ENCODE data around the gene PSMD1.

Gene PSMD1

GRCh38 chr2:231056453-231057416, at the start of gene PSMD1 (continued):
- TF ChIP-seq, protein P1, sequence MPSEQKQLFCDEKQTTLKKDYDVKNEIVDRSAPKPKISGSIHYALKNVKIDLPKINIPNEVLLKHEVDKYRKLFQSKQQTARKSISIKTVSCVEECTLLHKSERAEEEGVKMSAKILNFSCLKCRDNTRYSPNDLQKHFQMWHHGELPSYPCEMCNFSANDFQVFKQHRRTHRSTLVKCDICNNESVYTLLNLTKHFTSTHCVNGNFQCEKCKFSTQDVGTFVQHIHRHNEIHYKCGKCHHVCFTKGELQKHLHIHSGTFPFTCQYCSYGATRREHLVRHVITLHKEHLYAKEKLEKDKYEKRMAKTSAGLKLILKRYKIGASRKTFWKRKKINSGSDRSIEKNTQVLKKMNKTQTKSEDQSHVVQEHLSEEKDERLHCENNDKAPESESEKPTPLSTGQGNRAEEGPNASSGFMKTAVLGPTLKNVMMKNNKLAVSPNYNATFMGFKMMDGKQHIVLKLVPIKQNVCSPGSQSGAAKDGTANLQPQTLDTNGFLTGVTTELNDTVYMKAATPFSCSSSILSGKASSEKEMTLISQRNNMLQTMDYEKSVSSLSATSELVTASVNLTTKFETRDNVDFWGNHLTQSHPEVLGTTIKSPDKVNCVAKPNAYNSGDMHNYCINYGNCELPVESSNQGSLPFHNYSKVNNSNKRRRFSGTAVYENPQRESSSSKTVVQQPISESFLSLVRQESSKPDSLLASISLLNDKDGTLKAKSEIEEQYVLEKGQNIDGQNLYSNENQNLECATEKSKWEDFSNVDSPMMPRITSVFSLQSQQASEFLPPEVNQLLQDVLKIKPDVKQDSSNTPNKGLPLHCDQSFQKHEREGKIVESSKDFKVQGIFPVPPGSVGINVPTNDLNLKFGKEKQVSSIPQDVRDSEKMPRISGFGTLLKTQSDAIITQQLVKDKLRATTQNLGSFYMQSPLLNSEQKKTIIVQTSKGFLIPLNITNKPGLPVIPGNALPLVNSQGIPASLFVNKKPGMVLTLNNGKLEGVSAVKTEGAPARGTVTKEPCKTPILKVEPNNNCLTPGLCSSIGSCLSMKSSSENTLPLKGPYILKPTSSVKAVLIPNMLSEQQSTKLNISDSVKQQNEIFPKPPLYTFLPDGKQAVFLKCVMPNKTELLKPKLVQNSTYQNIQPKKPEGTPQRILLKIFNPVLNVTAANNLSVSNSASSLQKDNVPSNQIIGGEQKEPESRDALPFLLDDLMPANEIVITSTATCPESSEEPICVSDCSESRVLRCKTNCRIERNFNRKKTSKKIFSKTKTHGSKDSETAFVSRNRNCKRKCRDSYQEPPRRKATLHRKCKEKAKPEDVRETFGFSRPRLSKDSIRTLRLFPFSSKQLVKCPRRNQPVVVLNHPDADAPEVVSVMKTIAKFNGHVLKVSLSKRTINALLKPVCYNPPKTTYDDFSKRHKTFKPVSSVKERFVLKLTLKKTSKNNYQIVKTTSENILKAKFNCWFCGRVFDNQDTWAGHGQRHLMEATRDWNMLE (tag by site-specific recombination; conservative IDR thresholded peaks at IDR 0.05; ENCODE audit: low read depth) = peak; percentile 73
- TF ChIP-seq SP7 (tag by site-specific recombination; IDR thresholded peaks at IDR 0.05) (peak; percentile 81), ZNF24 (tag by site-specific recombination; IDR thresholded peaks at IDR 0.05) (peak; percentile 67; the same call in 1 of the 2 replicates), KLF9 (tag by site-specific recombination; IDR thresholded peaks at IDR 0.05; ENCODE audit: low read depth) (0 out of 2 replicates have a peak, but pooled peaks have one; percentile 13), SETDB1 (IDR thresholded peaks at IDR 0.05; ENCODE audit: insufficient read length, low read length) (no peak), INSM2 (tag by site-specific recombination; IDR thresholded peaks at IDR 0.05) (peak; percentile 54; the same call in 1 of the 2 replicates), ZFP37 (tag by site-specific recombination; IDR thresholded peaks at IDR 0.05) (peak; percentile 41; the same call in 1 of the 2 replicates), ZNF391 (tag by site-specific recombination; IDR thresholded peaks at IDR 0.05; ENCODE audit: borderline replicate concordance, low read depth) (0 out of 2 replicates have a peak, but pooled peaks have one; percentile 21), KLF8 (tag by site-specific recombination; IDR thresholded peaks at IDR 0.05) (peak; percentile 52; the same call in 1 of the 2 replicates), ZNF580 (tag by site-specific recombination; IDR thresholded peaks at IDR 0.05) (peak; percentile 43; the same call in 1 of the 2 replicates), ZNF2 (tag by site-specific recombination; IDR thresholded peaks at IDR 0.05) (peak; percentile 69; the same call in 1 of the 2 replicates), ZBTB10 (tag by site-specific recombination; IDR thresholded peaks at IDR 0.05) (no peak), ZEB2 (tag by site-specific recombination; IDR thresholded peaks at IDR 0.05) (peak; percentile 49; the same call in 1 of the 2 replicates), SP2 (tag by site-specific recombination; IDR thresholded peaks at IDR 0.05) (peak; percentile 48)
